Stimulated activated naive CD4-positive, alpha-beta T cell (primary cell): Measurements from ENCODE around the gene DPF3.

Source experiments
- DNase-seq, 6 experiments: peaks; one replicate each; lab custom pipeline; 2025; lab: John Stamatoyannopoulos, UW

DPF3 gene

GRCh38 chr14:72599579-72600470 is 294.1 kb downstream of the DPF3 start:
- no peak for DNase-seq

- no peak for DNase-seq
Observed at GRCh38 chr14:72598306-72598705, 295.6 kb downstream of the DPF3 start.

- no peak for DNase-seq
Observed at GRCh38 chr14:72597252-72598233, 296.4 kb downstream of the DPF3 start.

- DNase-seq, result no peak
Observed at GRCh38 chr14:72595152-72595862, 298.6 kb downstream of the DPF3 start.

- DNase-seq, result peak in 3 of 6 experiments; percentile 9 to 29 (median 17)
Observed at GRCh38 chr14:72594099-72594901, 299.6 kb downstream of the DPF3 start.

GRCh38 chr14:72591391-72591790 is 302.5 kb downstream of the DPF3 start:
- no peak for DNase-seq

GRCh38 chr14:72590577-72590976 is 303.3 kb downstream of the DPF3 start:
- peak in 3 of 6 experiments; percentile 7 to 16 (median 15) for DNase-seq

GRCh38 chr14:72589652-72590051 is 304.2 kb downstream of the DPF3 start:
- no peak for DNase-seq

GRCh38 chr14:72588521-72588920 is 305.4 kb downstream of the DPF3 start:
- DNase-seq, result no peak

- no peak for DNase-seq
Observed at GRCh38 chr14:72583316-72584272, 310.3 kb downstream of the DPF3 start.

GRCh38 chr14:72582582-72582981 is 311.3 kb downstream of the DPF3 start:
- DNase-seq, result no peak

GRCh38 chr14:72578514-72578913 is 315.4 kb downstream of the DPF3 start:
- no peak for DNase-seq

- no peak for DNase-seq
Observed at GRCh38 chr14:72577521-72577920, 316.4 kb downstream of the DPF3 start.

- DNase-seq, result no peak
Observed at GRCh38 chr14:72576258-72576657, 317.6 kb downstream of the DPF3 start.

- DNase-seq, result no peak
Observed at GRCh38 chr14:72574715-72575114, 319.2 kb downstream of the DPF3 start.

- DNase-seq, result no peak
Observed at GRCh38 chr14:72573725-72574417, 320.0 kb downstream of the DPF3 start.
